ENCODE results near the gene PTK7.
A peak's percentile ranks its signal among the peaks of the same experiment; 100 is the strongest.

The PTK7 gene

DNA sequence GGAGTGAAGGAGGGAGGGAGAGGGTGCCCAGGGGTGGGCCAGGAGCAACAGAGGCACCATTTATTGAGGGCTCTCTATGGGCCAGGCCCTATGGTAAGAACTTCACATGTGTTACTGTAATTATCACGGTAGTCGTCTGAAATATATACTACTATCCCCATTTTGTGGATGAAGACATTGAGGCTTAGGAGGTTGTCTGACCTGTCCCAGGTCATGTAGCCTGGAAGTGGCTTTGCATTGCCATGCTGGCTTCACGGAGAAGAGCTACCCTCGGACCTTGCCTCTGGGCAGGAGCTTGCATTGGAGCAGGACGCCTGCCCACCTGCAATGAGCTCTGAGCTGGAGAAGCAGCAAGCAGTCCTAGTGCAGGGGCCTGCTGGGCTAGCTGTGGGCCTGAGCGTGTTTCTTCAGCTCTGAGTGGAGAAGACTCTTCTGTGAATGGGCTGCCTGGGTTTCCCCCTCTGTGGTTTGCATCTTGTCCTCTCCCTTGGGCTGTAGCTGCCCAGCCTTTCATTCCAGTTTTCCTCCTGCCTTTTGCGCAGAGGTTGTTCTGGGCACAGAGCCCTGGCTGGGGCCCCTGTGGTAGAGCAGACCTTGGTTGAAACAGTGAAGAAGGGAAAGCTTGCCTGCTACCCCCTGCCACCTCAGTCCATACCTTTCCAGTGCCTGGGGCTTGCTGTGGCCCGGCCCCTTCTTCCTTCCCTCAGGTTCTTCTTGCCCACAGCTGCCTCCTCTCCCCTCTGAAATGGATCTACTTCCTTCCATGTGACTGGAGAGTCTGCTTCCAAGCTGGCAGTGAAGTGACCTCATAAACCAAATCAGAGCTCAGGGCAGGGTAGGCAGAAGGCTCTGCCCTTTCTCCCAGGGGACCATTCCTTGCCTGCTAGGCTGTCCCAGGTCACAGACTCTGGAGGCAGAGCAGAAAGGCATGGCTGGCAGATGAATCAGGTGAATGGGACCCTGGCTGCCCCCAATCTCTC, 70.9 kb downstream of the PTK7 start:
- DNase-seq: no peak

DNA sequence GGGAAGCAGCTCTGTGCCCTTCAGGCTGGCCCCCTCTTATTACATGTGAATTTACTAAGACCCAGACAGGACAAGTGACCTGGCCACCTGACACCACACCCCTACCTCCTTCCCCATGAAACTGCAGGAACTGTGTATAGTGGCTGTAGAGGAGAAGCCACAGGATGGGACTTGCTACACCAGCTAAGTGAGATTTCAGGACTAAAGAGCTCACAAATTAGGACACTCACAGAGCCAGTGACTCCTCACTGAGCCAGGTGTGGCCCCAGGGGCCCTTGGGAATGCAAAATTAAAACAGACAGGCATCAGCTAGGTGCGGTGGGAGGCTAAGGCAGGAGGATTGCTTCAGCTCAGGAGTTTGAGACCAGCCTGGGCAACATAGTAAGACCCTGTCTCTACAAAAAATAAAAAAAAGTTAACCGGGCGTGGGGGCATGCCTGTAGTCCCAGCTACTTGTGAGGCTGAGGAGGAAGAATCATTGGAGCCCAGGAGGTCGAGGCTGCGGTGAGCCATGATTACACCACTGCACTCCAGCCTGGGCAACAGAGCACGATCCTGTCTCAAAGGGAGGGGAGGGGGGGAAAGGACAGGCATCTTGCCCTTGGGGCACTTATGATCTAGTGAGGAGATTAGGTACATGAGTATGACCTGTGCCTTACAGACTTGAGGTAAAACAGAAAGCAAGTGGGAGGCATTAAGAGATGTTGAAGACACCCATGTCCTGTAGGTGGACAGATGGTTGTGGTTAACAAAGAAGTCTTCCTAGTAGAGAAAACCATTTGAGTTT, 71.8 kb downstream of the PTK7 start:
- DNase-seq: no peak

DNA sequence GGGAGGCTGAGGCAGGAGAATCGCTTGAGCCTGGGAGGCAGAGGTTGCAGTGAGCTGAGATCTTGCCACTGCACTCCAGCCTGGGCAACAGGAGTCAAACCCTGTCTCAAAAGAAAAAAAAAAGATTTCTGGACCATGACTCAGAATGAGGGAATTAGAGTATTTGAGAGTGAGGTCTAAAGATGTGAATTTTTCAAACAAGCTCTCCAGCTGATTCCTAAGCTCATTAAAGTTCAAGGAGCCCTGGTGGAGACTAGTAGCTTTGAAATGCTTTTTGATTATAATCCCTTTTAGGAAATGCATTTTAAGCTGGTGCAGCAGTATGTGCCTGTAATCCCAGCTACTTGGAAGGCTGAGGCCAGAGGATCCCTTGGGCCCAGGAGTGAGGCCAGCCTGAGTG, 73.2 kb downstream of the PTK7 start:
- no peak for DNase-seq

DNA sequence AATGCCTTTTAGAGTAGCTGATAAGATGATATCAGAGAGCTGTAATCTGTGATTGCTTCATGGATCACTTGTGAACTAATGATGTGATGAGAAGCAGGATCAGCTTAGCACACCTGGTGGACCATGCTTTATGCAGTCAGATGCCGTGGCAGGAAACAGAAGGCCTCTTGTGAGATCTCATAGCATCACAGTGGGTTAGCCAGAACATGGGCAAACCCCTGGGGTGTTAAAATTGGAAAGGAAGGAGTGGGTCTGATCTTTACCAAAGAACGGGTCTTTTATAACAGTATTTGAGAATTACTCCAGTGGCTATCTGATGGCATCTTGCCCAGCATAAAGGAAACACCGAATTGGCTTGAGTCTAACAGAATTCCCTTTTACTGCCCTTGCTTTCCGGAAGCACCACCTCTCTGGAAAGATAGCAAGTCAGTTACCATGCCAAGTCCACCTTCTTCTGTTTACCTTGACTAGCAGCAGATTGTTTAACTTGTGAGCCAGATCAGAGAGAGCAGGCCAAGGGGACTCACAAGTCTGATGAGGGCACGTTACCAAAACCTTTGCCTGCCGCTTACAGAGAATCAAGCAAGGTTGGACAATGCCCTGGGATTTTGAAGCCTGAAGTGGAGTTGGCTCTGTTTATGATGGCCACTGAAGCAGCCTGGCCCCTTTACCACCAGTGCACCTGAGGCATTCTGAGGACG, 74.1 kb downstream of the PTK7 start:
- DNase-seq: no peak

DNA sequence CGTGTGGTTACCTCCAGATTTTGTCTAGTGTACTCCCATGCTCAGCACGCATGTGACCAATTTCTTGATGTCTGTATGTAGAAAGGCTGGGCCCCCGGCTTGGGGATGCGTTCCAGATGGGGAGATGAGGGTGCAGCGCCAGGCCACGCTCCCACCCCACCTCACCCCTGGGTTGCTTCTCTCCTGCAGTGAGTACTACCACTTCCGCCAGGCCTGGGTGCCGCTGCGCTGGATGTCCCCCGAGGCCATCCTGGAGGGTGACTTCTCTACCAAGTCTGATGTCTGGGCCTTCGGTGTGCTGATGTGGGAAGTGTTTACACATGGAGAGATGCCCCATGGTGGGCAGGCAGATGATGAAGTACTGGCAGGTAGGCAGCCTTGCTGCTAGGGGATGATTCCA, 83.5 kb downstream of the PTK7 start:
- no peak for DNase-seq

DNA sequence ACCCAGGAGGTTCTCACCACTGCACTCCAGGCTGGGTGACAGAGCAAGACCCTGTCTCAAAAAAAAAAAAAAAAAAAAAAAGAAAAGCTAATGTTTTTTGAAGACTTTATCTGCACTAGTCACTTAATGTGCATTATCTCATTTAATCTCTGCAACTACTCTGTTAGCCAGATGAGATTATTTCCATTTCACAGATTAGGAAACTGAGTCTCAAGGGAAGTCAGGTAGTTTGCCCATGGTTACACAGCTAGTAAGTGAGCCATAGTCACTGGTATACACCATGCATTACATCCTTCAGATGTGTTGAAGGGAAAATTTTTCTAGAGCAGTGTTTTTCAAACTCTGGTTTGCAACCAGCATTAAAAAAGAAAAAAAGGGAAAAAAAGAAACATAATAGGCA, 87.8 kb downstream of the PTK7 start:
- no peak for DNase-seq

DNA sequence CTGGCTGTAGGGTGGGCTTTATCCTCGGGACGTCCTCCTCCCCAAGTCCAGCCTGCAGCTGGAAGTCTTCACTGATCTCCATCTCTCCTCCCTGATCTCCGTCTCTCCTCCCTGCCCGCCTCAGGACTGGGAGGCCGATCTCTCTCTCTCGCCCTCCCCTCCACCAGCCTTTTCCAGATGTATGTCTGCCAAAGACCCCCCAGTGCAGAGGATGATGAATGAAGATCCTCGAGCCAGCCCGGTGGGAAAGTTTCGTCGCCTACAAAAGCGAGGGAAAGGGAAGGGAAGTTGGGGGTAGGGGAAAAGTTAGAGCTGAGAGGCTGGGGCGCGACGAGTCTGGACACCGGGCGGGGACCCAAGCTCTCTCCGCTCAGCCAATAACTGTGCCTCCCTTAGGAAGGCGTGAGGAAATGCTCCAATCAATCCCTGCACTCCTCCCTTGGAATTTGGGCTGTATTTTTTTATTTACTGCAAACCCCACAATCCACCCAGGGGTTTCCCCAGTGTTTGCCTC, 94.4 kb downstream of the PTK7 start:
- DNase-seq: peak in 1 of 2 donors; percentile 67

DNA sequence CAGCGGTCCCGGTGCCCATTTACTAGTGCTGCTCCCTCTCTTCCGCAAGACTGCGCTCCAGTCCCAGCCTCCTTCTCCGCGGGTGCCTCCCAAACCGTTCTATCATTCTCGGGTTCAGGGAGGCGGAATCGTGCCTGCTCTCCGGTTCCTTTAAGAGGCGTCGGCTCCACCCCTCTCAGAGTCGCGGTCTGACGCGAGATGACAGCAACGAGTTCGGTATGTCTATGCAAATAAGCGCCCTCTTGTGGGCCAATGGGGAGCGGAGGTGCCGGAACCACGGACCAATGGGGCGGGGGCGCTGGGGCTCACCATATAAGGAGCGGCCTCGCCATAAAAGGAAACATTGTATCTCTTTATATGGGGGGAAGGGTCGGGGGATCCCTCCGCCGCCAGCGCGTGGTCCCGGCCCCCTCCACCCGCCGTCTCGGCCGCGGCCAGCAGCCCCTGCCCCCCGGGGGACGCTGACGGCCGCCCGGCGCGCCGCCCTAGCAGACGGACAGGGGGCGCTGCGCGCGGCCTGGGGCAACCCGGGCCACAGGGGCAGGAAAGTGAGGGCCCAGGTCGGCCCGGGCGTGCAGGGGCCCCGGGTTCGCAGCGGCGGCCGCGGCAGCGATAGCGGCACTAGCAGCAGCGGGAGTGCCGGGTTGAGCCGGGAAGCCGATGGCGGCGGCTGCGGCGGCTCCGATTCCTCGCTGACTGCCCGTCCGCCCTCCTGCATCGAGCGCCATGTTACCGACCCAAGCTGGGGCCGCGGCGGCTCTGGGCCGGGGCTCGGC, 95.0 kb downstream of the PTK7 start, which contains the start of gene SRF:
SRF (plus strand) TSS at position 339 of the 776 bp plus-strand sequence; CDS start at position 727, 388 bp downstream.
- peak; percentile 99 to 100 for DNase-seq

DNA sequence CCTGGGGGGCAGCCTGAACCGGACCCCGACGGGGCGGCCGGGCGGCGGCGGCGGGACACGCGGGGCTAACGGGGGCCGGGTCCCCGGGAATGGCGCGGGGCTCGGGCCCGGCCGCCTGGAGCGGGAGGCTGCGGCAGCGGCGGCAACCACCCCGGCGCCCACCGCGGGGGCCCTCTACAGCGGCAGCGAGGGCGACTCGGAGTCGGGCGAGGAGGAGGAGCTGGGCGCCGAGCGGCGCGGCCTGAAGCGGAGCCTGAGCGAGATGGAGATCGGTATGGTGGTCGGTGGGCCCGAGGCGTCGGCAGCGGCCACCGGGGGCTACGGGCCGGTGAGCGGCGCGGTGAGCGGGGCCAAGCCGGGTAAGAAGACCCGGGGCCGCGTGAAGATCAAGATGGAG, 95.6 kb downstream of the PTK7 start:
- no peak for DNase-seq

DNA sequence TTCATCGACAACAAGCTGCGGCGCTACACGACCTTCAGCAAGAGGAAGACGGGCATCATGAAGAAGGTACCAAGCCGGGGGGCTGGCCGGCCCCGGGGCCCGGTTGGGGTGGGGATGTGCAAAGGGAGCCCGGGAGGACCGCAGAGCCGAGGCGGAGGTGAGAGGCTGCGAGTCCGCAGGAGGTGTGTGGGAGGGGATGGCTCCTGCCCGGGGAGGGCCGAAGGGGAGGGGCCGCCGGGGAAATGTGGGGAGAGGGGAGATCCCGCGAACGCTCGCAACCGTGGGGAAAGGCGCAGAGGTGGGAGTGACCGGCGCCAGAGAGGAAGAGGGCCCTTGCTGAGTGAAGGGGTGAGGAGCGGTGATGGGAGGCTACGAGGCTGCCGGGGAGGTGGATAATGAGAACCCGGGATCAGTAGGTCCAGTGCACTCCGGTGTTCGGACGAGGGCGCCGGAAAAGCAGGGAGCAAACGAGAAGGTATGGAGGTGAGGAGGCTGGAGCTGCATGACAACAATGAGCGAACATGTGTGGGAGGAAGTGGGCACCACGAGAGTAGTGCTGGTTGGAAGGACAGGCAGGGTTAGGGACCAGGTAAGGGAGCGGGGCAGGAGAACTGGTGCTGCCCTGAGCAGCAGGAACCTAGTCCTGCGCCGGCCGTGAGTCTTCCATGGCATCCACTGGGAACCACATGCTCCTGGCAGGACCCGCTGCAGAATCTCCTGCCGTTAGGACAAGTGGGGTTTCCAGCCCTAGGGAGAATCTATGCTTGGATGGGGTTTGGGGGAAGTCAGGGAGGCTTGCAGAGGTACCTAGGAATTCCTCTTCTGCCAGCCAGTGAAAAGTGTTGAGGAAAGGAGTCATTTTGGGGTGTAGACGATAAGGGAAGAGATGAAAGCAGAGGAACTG, 96.2 kb downstream of the PTK7 start:
- DNase-seq: no peak

DNA sequence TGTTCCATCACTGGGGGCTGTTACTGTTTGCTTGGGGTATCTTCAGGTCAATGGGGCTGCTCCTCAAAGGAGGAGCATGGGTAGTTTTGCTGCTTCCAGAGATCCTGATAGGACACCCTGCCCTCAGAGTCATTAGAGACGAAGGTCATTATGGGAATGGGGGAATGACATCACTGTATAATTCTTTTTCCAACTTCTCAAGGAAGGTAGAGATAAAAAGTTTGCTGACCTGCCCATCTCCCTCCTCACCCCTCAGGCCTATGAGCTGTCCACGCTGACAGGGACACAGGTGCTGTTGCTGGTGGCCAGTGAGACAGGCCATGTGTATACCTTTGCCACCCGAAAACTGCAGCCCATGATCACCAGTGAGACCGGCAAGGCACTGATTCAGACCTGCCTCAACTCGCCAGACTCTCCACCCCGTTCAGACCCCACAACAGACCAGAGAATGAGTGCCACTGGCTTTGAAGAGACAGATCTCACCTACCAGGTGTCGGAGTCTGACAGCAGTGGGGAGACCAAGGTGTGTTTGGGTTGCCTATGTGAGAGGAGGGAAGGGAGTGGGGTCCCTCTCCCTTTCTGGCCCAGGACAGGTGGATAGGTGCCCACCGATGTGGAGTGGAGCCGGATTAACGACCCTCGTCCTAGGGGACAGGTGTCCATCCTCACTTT, 97.6 kb downstream of the PTK7 start:
- DNase-seq: no peak

DNA sequence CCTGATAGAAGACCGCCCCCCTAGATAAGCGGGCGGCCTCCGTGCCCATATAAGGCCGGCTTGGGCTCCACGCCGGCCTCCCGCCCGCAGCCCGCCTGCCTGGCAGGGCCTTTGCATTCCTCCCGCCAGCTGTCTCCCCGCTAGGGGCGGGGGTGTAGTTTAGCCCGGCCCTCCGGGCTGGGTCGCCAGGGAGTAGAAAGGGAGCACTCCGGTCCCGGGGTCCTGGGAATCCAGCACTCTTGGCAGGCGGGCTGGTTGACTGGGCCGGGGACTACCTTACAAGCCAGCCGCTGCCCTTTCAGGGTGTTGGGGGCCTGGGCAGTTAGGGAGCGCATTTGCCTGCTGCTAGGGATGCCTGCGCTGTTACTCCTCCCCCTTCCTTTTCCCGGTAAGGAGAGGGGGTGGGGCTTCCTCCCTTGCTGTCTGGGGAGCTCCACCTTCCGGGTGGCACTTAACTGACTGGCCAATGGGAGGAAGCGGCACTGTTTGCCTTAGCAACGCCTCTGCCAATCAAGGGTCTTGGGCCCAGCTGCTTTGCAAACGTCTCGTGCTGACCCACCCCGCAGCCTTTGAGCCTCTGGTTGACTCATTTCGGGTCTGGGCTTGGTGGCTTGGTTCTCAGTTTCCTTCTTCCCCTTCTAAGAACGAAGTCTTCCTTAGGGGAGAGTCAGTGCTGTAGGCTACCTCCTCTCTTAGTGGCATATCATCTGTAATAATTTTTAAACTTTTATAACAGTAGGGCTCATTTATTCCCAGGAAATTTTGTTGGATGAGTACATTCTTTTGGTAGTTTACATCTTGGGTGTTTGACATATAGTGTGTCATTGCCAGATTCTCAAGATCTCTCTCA, 98.4 kb downstream of the PTK7 start:
- DNase-seq: peak; percentile 97 to 99

DNA sequence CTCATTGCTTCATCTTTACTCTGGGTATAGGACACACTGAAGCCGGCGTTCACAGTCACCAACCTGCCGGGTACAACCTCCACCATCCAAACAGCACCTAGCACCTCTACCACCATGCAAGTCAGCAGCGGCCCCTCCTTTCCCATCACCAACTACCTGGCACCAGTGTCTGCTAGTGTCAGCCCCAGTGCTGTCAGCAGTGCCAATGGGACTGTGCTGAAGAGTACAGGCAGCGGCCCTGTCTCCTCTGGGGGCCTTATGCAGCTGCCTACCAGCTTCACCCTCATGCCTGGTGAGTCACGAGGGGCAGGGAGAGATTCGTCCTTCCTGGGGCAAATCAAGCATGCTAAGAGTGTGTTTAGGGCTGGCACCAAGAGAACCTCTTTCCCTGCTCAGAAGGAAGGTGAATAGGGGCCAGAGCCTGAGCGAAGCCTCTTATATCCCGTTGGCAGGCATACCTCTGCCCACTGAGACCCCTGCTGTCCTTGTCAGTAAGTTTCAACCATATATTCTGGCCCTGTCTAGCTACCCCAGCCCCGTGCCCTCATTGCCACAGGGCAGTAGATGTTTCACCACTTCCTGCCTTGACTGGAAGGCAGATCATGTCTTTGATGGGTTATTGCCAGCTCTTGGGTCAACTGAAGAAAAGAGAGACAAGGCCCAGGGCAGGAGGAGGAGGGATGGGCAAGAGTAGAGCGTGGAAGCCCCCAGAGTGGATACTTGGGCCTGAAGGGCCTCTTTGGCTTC, 99.7 kb downstream of the PTK7 start:
- no peak for DNase-seq

DNA sequence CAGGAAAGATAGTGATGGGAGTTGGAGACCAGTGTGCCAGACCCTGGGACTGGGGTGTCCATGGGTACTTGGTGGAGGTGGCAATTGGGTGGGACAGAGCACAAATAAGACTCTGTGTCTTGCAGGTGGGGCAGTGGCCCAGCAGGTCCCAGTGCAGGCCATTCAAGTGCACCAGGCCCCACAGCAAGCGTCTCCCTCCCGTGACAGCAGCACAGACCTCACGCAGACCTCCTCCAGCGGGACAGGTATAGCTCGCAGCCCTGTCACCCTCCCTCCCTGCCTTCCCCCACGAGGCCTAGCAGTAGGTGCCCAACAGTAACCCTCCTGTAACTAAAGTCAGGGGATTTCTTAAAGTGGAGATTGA, 100.3 kb downstream of the PTK7 start:
- no peak for DNase-seq

DNA sequence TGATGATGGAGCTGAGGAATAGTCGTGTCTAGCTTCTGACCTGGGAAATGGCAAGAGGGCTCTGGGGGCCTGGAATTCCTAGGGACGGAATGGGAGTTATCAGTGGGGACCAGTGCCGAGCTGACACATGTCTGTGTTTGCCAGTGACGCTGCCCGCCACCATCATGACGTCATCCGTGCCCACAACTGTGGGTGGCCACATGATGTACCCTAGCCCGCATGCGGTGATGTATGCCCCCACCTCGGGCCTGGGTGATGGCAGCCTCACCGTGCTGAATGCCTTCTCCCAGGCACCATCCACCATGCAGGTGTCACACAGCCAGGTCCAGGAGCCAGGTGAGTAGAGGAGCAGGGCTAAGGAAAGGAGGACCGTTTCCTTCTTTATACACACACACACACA, 102.0 kb downstream of the PTK7 start:
- DNase-seq: no peak

DNA sequence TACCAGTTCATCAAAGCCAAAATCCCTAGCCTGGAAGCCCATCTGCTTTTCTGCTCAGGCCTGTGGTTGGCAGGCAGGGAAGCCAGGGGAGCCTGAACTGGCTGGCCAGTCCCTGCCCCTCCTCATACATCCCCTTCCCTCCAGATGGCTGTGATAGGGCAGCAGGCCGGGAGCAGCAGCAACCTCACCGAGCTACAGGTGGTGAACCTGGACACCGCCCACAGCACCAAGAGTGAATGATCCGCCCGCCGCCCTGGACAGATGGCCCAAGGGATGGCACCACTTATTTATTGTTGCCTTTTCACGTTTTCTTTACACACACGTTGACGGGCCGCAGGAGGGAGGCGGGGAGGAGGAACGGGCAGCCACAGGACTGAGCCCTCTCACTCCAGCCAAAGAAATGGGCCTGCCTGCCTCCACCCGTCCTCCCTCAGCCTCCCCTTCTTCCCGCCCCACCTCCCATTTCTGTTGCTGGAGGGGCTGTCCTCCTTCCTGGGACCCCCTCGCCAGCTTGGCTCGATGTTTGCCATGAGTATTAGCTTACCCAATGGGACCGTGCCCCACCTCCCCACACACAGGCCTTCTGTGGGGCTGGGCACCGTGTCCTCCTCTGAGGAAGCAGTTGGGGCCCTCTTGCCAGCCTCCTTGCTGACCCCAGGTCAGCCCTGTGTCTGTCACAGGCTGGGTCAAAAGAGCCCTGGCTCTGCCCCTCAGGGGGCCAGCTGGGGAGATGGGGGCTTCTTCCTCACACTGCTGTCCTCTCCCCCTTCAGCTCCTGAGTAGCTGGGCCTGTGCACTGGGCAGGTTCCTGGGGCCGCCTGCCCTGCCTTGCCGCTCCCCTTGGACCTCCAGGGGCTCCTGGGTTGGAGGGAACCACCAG, 103.1 kb downstream of the PTK7 start:
- no peak for DNase-seq

DNA sequence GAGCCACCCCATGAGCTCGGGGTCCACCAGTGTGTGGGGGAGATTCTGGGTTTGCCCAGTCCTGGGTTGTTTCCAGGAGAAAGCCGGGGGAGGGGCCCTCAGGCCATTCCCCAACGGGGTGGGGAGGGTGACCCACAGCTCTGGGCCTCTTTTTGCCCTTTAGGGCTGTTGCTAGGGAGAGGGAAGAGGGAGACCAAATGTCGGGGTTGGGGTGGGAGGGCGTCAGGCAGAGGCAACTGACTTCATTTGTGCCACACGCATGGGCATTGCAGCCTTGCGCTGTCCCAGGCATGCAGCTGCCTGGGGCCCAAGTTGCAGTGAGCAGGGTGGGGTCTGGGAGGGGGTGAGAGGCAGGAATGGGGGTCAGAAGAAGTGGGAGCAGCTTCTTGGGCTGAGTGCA, 103.9 kb downstream of the PTK7 start:
- DNase-seq: no peak

DNA sequence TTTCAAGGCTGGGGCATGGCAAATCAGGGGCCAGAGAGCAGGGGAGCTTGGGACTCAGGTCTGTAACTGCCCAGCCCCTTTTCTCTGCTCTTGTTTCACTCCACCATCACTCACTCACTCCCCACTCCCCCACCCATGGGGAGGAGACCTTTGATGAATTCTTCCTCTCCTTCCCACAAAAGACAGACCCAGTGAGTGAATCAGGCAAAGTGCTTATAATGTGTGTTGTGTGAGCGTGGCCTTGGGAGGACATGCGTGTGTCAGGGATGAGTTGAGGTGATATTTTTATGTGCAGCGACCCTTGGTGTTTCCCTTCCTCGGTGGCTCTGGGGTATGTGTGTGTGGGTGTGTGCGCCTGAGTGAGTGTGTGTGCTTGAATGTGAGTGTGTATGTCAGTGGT, 104.9 kb downstream of the PTK7 start:
- no peak for DNase-seq
